Measurements from ENCODE around the gene TMUB1.
A peak's percentile ranks its signal among the peaks of the same experiment; 100 is the strongest.

Gene TMUB1

GRCh38 chr7:151089893-151090730 lies 6.8 kb upstream of the TMUB1 start:
- Histone ChIP-seq H3K4me1 (ENCODE audit: insufficient read depth, low read length) (peaks cover 26% of the 10 kb centered on the region), H3K4me2 (ENCODE audit: insufficient read depth, low read length) (no peak overlapping the region), H3K9ac (ENCODE audit: low read depth, low read length) (no peak overlapping the region), H3K27ac (ENCODE audit: low read length) (no peak overlapping the region), H3K36me3 (ENCODE audit: insufficient read depth, low read length) (no peaks in the 10 kb centered on the region), H3K4me3 (ENCODE audit: low read depth in 1 of 2, low read length in 2 of 2) (no peak overlapping the region), H4K20me1 (ENCODE audit: insufficient read depth, low read length) (peaks cover 30% of the 10 kb centered on the region), H3K27me3 (ENCODE audit: insufficient read depth, low read length, poor library complexity) (peaks cover 10% of the 10 kb centered on the region), H3K79me2 (ENCODE audit: insufficient read depth, low read length) (peaks cover 12% of the 10 kb centered on the region; the same call in 1 of the 2 replicates), H3K9me3 (ENCODE audit: insufficient read depth, low read length, severe bottlenecking) (no peaks in the 10 kb centered on the region), H2AFZ (ENCODE audit: low read depth, low read length) (no peak overlapping the region)
- DNase-seq (no peak), ATAC-seq (ENCODE audit: insufficient read depth, low read depth) (no peak)
- TF ChIP-seq CTCF (IDR thresholded peaks at IDR 0.05; ENCODE audit: borderline replicate concordance, extremely low read depth, low read length, poor library complexity, severe bottlenecking) (no peak), EZH2 (IDR thresholded peaks at IDR 0.05; ENCODE audit: borderline replicate concordance, low read depth, low read length, severe bottlenecking) (no peak)

GRCh38 chr7:151088856-151089699 lies 5.8 kb upstream of the TMUB1 start:
- Histone ChIP-seq H3K79me2 (ENCODE audit: insufficient read depth, low read length) (peaks cover 12% of the 10 kb centered on the region; the same call in 1 of the 2 replicates), H4K20me1 (ENCODE audit: insufficient read depth, low read length) (peaks cover 30% of the 10 kb centered on the region), H2AFZ (ENCODE audit: low read depth, low read length) (no peak overlapping the region), H3K27ac (ENCODE audit: low read length) (no peak overlapping the region), H3K4me3 (ENCODE audit: low read depth in 1 of 2, low read length in 2 of 2) (no peak overlapping the region), H3K9me3 (ENCODE audit: insufficient read depth, low read length, severe bottlenecking) (no peaks in the 10 kb centered on the region), H3K4me2 (ENCODE audit: insufficient read depth, low read length) (no peak overlapping the region), H3K27me3 (ENCODE audit: insufficient read depth, low read length, poor library complexity) (peaks cover 14% of the 10 kb centered on the region), H3K4me1 (ENCODE audit: insufficient read depth, low read length) (peaks cover 28% of the 10 kb centered on the region), H3K36me3 (ENCODE audit: insufficient read depth, low read length) (no peaks in the 10 kb centered on the region), H3K9ac (ENCODE audit: low read depth, low read length) (no peak overlapping the region)
- TF ChIP-seq CTCF (IDR thresholded peaks at IDR 0.05; ENCODE audit: borderline replicate concordance, extremely low read depth, low read length, poor library complexity, severe bottlenecking), result no peak
- TF ChIP-seq EZH2 (IDR thresholded peaks at IDR 0.05; ENCODE audit: borderline replicate concordance, low read depth, low read length, severe bottlenecking), result no peak
- no peak for DNase-seq
- no peak for ATAC-seq (ENCODE audit: insufficient read depth, low read depth)

GRCh38 chr7:151088019-151088855 lies 4.9 kb upstream of the TMUB1 start:
- peaks cover 12% of the 10 kb centered on the region for H3K79me2 ChIP-seq (ENCODE audit: insufficient read depth, low read length)
- TF ChIP-seq CTCF (IDR thresholded peaks at IDR 0.05; ENCODE audit: borderline replicate concordance, extremely low read depth, low read length, poor library complexity, severe bottlenecking) (no peak), EZH2 (IDR thresholded peaks at IDR 0.05; ENCODE audit: borderline replicate concordance, low read depth, low read length, severe bottlenecking) (no peak)
- peaks cover 36% of the 10 kb centered on the region for H3K4me1 ChIP-seq (ENCODE audit: insufficient read depth, low read length)
- H3K27me3 ChIP-seq (ENCODE audit: insufficient read depth, low read length, poor library complexity), result peaks cover 14% of the 10 kb centered on the region
- peaks cover 25% of the 10 kb centered on the region for H4K20me1 ChIP-seq (ENCODE audit: insufficient read depth, low read length)
- H3K36me3 ChIP-seq (ENCODE audit: insufficient read depth, low read length), result no peaks in the 10 kb centered on the region
- peak overlapping the region in 1 of 2 experiments; percentile 60; a peak in 1 of 4 replicates for H3K4me3 ChIP-seq (ENCODE audit: low read depth in 1 of 2, low read length in 2 of 2)
- DNase-seq (no peak), ATAC-seq (ENCODE audit: insufficient read depth, low read depth) (no peak)
- no peak overlapping the region for H3K27ac ChIP-seq (ENCODE audit: low read length)
- peak overlapping the region; percentile 52; the same call in 1 of the 2 replicates for H3K9ac ChIP-seq (ENCODE audit: low read depth, low read length)
- no peak overlapping the region for H2AFZ ChIP-seq (ENCODE audit: low read depth, low read length)
- no peaks in the 10 kb centered on the region for H3K9me3 ChIP-seq (ENCODE audit: insufficient read depth, low read length, severe bottlenecking)
- H3K4me2 ChIP-seq (ENCODE audit: insufficient read depth, low read length), result peak overlapping the region; percentile 67

Data from DND-41 (cell line).